PC-3 (cell line): Measurements from ENCODE around the gene CCDC136.

Source experiments
- EZH2 ChIP-seq: fragments of 300-600 bp; sonication (generic); IDR thresholded peaks from one replicate; pipeline ENCODE4 v1.6.1; 2017; ENCODE audit warnings: antibody characterized with exemption, mild to moderate bottlenecking, low read length; ENCODE audit not compliant: unreplicated experiment
- EZH2phosphoT487 ChIP-seq: fragments of 300-600 bp; sonication (generic); IDR thresholded peaks from 2 replicates; pipeline ENCODE4 v1.6.1; 2018; ENCODE audit warnings: mild to moderate bottlenecking, antibody characterized with exemption, low read length, borderline replicate concordance
- TF ChIP-seq, protein P1 (sequence below): fragments of 300-600 bp; sonication (generic); conservative IDR thresholded peaks from 2 replicates; pipeline ENCODE4 v1.5.1; 2017; ENCODE audit warnings: antibody characterized with exemption, low read depth, mild to moderate bottlenecking, low read length

DNA sequence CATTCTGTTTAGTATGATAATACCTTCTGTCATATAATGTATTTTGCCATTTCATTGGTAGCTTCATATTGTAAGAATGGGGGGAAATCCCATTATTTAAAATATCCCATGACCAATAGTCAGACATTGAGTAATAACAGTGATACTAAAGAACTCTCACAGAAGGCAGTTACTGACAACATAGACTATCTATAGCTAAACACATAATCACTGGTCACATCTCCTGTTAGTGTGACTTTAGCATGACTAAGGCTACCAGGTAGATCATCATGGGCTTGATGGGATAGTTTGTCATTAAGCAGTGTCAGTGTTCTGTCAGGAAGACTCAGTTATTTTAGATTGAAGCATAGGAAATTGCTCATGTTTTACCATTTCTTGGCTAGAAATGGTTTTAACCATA is 32.5 kb upstream of the CCDC136 start:
- TF ChIP-seq, protein P1, sequence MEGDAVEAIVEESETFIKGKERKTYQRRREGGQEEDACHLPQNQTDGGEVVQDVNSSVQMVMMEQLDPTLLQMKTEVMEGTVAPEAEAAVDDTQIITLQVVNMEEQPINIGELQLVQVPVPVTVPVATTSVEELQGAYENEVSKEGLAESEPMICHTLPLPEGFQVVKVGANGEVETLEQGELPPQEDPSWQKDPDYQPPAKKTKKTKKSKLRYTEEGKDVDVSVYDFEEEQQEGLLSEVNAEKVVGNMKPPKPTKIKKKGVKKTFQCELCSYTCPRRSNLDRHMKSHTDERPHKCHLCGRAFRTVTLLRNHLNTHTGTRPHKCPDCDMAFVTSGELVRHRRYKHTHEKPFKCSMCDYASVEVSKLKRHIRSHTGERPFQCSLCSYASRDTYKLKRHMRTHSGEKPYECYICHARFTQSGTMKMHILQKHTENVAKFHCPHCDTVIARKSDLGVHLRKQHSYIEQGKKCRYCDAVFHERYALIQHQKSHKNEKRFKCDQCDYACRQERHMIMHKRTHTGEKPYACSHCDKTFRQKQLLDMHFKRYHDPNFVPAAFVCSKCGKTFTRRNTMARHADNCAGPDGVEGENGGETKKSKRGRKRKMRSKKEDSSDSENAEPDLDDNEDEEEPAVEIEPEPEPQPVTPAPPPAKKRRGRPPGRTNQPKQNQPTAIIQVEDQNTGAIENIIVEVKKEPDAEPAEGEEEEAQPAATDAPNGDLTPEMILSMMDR, result no peak
- TF ChIP-seq EZH2, result no peak
- TF ChIP-seq EZH2phosphoT487, result no peak
